Adipose tissue (tissue), 3 donors: ENCODE measurements around the gene MBD3L3. TPM values are rescaled to one million over a fixed set of nuclear protein-coding genes. Genes with fewer than 3 reads are reported as not detected.

Source experiments
- H3K27ac ChIP-seq: one replicate; pipeline ENCODE4 v1.5.1; 2013; ENCODE audit warnings: low read depth, low read length
- whole genome bisulfite sequencing, 3 donors: extraction: QIAGEN DNeasy Blood & Tissue Kit; methylation state at CpG; one replicate each; pipeline ENCODE4 v1.1.7; 2013; 5-methylcytosine and 5-hydroxymethylcytosine counted together
- polyA plus RNA-seq, 3 donors: library from polyadenylated mRNA; stranded (reverse); fragments of 200-250 nt; gene quantifications; one replicate each; pipeline ENCODE4 v1.2.3, GENCODE V29; 2013
- donor health status: healthy with polysubstance abuse.
- donor health status: Bipolar disorder and iron deficiency.
- donor health status: healthy.

Gene MBD3L3
- polyA plus RNA-seq, 3 donors, result not detected

- WGBS, 3 donors, result 76 to 89% (median 88%) methylated on average over 11 to 12 of the region's 12 CpGs
- no peak overlapping the region for H3K27ac ChIP-seq
Observed at GRCh38 chr19:7010722-7011593, 47.5 kb downstream of the MBD3L3 start.

GRCh38 chr19:7007859-7008258 lies 50.6 kb downstream of the MBD3L3 start:
- 42 to 53% (median 51%) methylated on average over 4 of the region's 4 CpGs for WGBS, 3 donors
- no peak overlapping the region for H3K27ac ChIP-seq

Other genes starting within 250 kb of the MBD3L3 start
- 1 to 10 TPM in 1 of 3 donors, under 1 TPM in 2; 0.11 to 1.4 (median 0.13) TPM for gene ADGRE1, start 171.1 kb downstream of the MBD3L3 start, polyA plus RNA-seq
- not detected for gene MBD3L2B, start 37.2 kb downstream of the MBD3L3 start, polyA plus RNA-seq
- gene MBD3L5, start 28.1 kb downstream of the MBD3L3 start, polyA plus RNA-seq, result not detected
- not detected for gene MBD3L4, start 18.5 kb downstream of the MBD3L3 start, polyA plus RNA-seq
- gene MBD3L2, start 9.4 kb downstream of the MBD3L3 start, polyA plus RNA-seq, result not detected
- gene ZNF557, start 11.0 kb upstream of the MBD3L3 start, polyA plus RNA-seq, result 1 to 10 TPM; 1.1 to 1.8 (median 1.8) TPM
- 10 to 100 TPM; 10.2 to 33.5 (median 15.5) TPM for gene INSR, start 235.7 kb upstream of the MBD3L3 start, polyA plus RNA-seq